ENCODE results near the gene TRMO.

Gene TRMO

DNA sequence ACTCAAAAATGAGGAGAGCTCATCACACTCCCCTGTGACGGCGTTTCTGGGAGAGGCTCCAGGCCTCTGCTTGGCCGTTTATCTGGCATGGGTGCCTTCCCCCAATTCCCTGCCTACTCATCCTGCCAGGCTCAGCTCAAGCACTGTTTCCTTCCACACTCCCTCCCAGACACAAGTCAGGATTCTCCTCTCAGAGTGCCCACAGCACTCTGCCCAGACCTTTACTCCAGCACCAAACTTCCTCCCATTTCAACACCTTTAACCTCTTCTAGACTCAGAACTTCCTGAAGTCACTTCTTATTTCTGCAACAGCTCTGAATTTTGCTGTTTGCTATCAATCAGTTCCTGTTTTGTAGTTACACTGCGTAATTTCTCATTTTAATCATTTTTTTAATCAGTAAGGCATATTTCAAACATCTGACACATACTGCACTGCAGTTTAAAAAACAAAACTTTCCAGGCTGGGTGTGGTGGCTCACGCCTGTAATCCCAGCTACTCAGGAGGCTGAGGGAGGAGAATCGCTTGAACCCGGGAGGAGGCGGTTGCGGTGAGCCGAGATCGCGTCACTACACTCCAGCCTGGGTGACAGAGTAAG, 16.0 kb downstream of the TRMO start:
- in situ Hi-C loops (cut with MboI; ENCODE audit: low sequenced_read_pairs), result loop anchor here (10.0 to 25.0 kb wide), 2 partner anchors 202 to 356 kb away; partner anchors contain the start of gene TBC1D2
- Histone ChIP-seq H3K36me3 (replicated peaks) (peaks cover 17% of the 10 kb centered on the region), H3K27me3 (ENCODE audit: low read depth) (no peaks in the 10 kb centered on the region), H3K4me3 (no peak overlapping the region), H3K9me3 (no peaks in the 10 kb centered on the region), H3K4me1 (no peaks in the 10 kb centered on the region)
- no peak for DNase-seq (ENCODE audit: low spot score in 2 of 2)

DNA sequence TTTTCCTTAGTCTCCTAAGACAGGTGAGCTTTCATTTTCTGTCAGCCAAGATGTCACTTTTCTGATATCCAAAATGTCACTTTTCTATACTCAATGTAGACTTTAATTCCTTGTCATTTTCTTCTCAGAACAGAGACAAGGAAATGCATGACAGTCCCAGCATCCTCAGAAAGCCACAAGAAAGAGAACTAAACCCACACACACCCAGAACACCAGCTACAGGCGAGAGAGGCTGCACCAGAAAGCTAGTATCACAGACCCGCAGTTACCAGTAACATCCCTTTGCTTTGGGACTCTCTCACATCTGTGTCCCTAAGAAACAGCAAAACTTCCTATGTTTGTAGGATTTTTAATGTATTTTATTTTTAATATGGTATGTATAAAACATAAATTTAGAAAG, 17.1 kb downstream of the TRMO start:
- in situ Hi-C loops (cut with MboI; ENCODE audit: low sequenced_read_pairs), result loop anchor here (10.0 to 25.0 kb wide), 2 partner anchors 200 to 357 kb away; partner anchors contain the start of gene TBC1D2
- DNase-seq (ENCODE audit: low spot score in 2 of 2), result no peak
- Histone ChIP-seq H3K27me3 (ENCODE audit: low read depth) (no peaks in the 10 kb centered on the region), H3K9me3 (no peaks in the 10 kb centered on the region), H3K4me1 (no peaks in the 10 kb centered on the region), H3K36me3 (replicated peaks) (peaks cover 11% of the 10 kb centered on the region), H3K4me3 (no peak overlapping the region)

DNA sequence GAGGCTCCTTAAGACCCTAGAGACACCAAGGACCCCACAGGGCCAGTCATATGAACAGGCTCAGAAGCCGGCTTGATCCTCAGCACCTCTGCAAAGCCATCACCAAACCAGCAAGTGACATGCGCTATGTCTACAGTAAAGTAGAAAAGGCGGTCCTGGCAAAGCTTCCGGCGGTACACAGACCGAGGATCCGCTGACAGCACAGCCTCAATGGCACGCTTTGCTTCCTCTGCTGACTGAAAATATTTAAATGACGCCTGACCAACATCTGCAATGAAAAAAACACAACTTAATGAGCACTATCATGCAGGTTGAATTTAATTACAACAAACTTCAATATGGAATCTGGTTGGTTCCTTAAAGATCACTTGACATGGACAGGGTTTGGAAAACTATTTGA, 17.6 kb downstream of the TRMO start:
- no peaks in the 10 kb centered on the region for H3K4me1 ChIP-seq
- no peaks in the 10 kb centered on the region for H3K9me3 ChIP-seq
- no peaks in the 10 kb centered on the region for H3K27me3 ChIP-seq (ENCODE audit: low read depth)
- H3K36me3 ChIP-seq (replicated peaks), result peaks cover 6% of the 10 kb centered on the region
- H3K4me3 ChIP-seq, result no peak overlapping the region
- in situ Hi-C loops (cut with MboI; ENCODE audit: low sequenced_read_pairs), result loop anchor here (10.0 to 25.0 kb wide), 2 partner anchors 200 to 358 kb away; partner anchors contain the start of gene TBC1D2
- DNase-seq (ENCODE audit: low spot score in 2 of 2), result no peak

DNA sequence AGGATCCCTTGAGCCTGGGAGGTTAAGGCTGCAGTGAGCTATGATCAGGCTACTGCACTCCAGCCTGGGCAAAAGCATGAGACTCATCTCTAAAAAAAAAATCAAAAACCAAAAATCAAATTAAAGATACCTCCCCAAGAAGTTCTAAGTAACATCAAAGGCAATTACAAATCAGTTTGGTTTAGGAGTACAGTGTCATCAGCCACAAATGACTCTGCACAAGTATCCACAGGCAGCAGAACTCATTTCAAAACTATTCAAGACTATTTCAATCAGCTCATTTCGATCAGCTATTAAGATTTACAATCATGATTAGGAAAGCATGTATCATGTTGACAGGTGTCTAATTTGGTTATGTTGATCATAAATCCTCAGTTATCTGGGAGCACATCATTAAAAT, 19.1 kb downstream of the TRMO start:
- in situ Hi-C loops (cut with MboI; ENCODE audit: low sequenced_read_pairs), result loop anchor here (10.0 to 25.0 kb wide), 2 partner anchors 198 to 359 kb away; partner anchors contain the start of gene TBC1D2
- Histone ChIP-seq H3K4me3 (no peak overlapping the region), H3K36me3 (replicated peaks) (no peaks in the 10 kb centered on the region), H3K4me1 (no peaks in the 10 kb centered on the region), H3K9me3 (no peaks in the 10 kb centered on the region), H3K27me3 (ENCODE audit: low read depth) (no peaks in the 10 kb centered on the region)
- no peak for DNase-seq (ENCODE audit: low spot score in 2 of 2)

DNA sequence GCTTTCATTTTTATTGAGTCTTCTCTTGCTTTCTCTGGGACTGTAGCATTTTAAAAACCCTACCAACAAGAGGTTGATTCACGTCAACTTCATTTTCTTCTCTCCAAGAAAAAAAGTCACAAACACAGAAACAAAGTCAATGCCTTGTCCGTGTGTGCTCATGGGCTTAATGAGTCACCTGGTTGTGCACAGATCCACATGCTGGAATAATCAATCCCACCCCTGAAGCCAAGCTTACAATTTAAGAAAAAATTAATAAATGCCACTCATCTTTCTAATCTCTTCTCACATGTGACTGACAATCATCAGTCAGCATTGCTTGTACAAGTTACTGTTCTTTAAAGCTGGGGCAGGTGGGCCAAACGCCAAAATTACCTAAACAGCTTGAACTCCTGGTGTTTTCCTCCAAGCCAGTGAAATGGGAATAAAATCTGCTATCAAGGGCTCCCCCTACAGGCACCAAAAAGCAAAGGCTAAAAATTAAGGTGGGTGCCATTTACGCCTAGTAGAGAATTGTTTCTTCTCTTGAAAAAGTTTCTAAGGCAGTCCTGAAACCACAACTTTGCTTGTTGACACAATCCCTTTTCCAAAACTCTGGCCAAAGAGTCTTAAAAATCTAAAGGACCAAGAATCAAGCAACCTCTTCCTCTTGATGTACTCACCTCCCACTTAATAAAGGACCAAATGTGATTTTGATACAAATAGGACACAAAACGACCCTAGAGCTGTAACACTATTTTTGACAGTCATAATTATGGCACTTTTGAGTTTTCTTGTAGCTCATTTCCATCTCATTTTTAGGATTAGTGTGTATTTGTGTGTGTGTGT, 21.3 kb downstream of the TRMO start:
- in situ Hi-C loops (cut with MboI; ENCODE audit: low sequenced_read_pairs), result loop anchor here (10.0 to 25.0 kb wide), 2 partner anchors 196 to 361 kb away; partner anchors contain the start of gene TBC1D2
- Histone ChIP-seq H3K9me3 (no peaks in the 10 kb centered on the region), H3K4me1 (no peaks in the 10 kb centered on the region), H3K36me3 (replicated peaks) (no peaks in the 10 kb centered on the region), H3K4me3 (no peak overlapping the region), H3K27me3 (ENCODE audit: low read depth) (no peaks in the 10 kb centered on the region)
- DNase-seq (ENCODE audit: low spot score in 2 of 2), result peak; percentile 29 to 40

GRCh38 chr9:97900103-97900737, 22.1 kb downstream of the TRMO start:
- Histone ChIP-seq H3K36me3 (replicated peaks) (no peaks in the 10 kb centered on the region), H3K9me3 (no peaks in the 10 kb centered on the region), H3K4me1 (no peaks in the 10 kb centered on the region), H3K4me3 (no peak overlapping the region), H3K27me3 (ENCODE audit: low read depth) (no peaks in the 10 kb centered on the region)
- in situ Hi-C loops (cut with MboI; ENCODE audit: low sequenced_read_pairs), result loop anchor here (10.0 to 25.0 kb wide), 2 partner anchors 195 to 362 kb away; partner anchors contain the start of gene TBC1D2
- no peak for DNase-seq (ENCODE audit: low spot score in 2 of 2)

DNA sequence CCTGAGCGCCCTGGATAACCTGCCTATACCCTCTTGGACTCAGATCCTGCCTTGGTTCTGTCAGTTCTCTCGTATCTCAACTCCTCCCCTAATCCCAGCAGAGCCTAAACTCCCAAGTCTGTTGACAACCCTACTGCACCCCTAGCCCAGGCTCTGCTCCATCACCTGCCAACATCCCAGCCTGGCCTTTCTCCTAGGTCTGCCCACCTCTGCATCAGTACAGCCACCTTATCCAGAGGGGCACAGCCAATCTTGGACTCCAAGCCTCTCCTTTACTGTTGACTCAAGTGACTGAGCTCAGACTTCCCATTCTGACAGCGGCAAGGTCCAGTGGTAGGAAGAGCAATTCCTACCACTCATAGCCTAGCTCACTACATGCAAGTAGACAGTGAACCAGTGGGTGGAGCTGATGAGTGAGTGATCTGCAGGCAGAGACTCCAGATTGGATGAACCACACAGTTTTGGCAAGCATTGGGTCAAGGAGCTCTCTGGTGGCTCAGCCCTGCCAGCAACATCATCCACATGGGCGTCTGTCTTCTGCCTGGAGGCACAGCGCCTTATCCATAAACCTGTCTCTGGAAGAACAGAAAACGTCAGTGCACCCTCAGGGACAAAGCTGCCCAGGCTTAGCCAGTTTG, 26.5 kb downstream of the TRMO start:
- H3K9me3 ChIP-seq, result no peaks in the 10 kb centered on the region
- no peaks in the 10 kb centered on the region for H3K27me3 ChIP-seq (ENCODE audit: low read depth)
- in situ Hi-C loops (cut with MboI; ENCODE audit: low sequenced_read_pairs), result no loop called here
- H3K4me3 ChIP-seq, result no peak overlapping the region
- peak in 1 of 2 experiments; percentile 33 for DNase-seq (ENCODE audit: low spot score in 2 of 2)
- H3K4me1 ChIP-seq, result no peaks in the 10 kb centered on the region
- no peaks in the 10 kb centered on the region for H3K36me3 ChIP-seq (replicated peaks)

GRCh38 chr9:97895211-97895610, 27.1 kb downstream of the TRMO start:
- Histone ChIP-seq H3K4me1 (no peaks in the 10 kb centered on the region), H3K27me3 (ENCODE audit: low read depth) (no peaks in the 10 kb centered on the region), H3K4me3 (no peak overlapping the region), H3K9me3 (no peaks in the 10 kb centered on the region), H3K36me3 (replicated peaks) (no peaks in the 10 kb centered on the region)
- DNase-seq (ENCODE audit: low spot score in 2 of 2), result no peak
- in situ Hi-C loops (cut with MboI; ENCODE audit: low sequenced_read_pairs), result no loop called here

- DNase-seq (ENCODE audit: low spot score in 2 of 2), result no peak
- Histone ChIP-seq H3K36me3 (replicated peaks) (no peaks in the 10 kb centered on the region), H3K9me3 (no peaks in the 10 kb centered on the region), H3K4me3 (no peak overlapping the region), H3K4me1 (no peaks in the 10 kb centered on the region), H3K27me3 (ENCODE audit: low read depth) (no peaks in the 10 kb centered on the region)
- in situ Hi-C loops (cut with MboI; ENCODE audit: low sequenced_read_pairs), result no loop called here
Observed at GRCh38 chr9:97892421-97892820, 29.9 kb downstream of the TRMO start.

DNA sequence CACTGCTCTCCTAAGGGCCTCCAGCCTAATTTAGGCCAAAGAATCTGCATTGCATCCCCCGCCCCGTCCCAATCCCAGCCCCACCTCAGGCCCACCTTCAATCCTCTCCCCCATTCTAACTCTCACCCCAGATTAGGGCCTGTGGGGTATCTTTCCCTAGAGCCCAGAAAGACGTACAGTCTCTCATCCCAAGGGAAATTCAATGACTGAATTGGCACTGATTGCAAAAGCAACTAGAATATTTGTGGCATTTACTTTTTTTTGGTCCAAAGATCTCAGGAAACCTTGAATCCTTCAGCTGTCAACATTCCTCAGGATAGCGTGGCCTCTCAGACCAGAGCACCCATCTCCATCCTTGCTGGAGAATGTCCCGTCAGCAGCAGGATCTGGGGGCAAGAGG, 30.6 kb downstream of the TRMO start:
- H3K4me1 ChIP-seq, result no peaks in the 10 kb centered on the region
- no peak for DNase-seq (ENCODE audit: low spot score in 2 of 2)
- in situ Hi-C loops (cut with MboI; ENCODE audit: low sequenced_read_pairs), result no loop called here
- no peak overlapping the region for H3K4me3 ChIP-seq
- H3K36me3 ChIP-seq (replicated peaks), result no peaks in the 10 kb centered on the region
- no peaks in the 10 kb centered on the region for H3K9me3 ChIP-seq
- no peaks in the 10 kb centered on the region for H3K27me3 ChIP-seq (ENCODE audit: low read depth)

GRCh38 chr9:97889941-97890887, 32.1 kb downstream of the TRMO start:
- H3K9me3 ChIP-seq, result no peaks in the 10 kb centered on the region
- in situ Hi-C loops (cut with MboI; ENCODE audit: low sequenced_read_pairs), result no loop called here
- no peak overlapping the region for H3K4me3 ChIP-seq
- H3K27me3 ChIP-seq (ENCODE audit: low read depth), result no peaks in the 10 kb centered on the region
- peak; percentile 29 to 77 for DNase-seq (ENCODE audit: low spot score in 2 of 2)
- no peaks in the 10 kb centered on the region for H3K4me1 ChIP-seq
- H3K36me3 ChIP-seq (replicated peaks), result no peaks in the 10 kb centered on the region

DNA sequence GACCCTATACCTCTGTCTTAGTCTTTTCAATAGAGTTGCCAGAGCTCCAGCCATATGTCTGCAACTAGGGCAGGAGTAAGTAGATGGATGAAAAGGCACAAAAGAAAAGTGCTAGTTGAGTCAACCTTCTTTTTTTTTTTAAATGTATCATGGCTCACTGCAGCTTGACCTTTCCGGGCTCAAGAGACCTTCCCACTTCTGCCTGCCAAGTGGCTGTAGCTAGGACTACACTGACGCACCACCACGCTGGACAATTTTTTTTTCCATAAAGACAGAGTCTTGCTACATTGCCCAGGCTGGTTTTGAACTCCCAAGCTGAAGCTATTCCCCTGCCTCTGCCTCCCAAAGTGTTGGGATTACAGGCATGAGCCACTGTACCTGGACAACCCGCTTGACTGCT, 42.0 kb downstream of the TRMO start:
- H3K4me3 ChIP-seq, result no peak overlapping the region
- in situ Hi-C loops (cut with MboI; ENCODE audit: low sequenced_read_pairs), result no loop called here
- no peak for DNase-seq (ENCODE audit: low spot score in 2 of 2)
- H3K27me3 ChIP-seq (ENCODE audit: low read depth), result peaks cover 6% of the 10 kb centered on the region; the same call in 1 of the 2 replicates
- no peaks in the 10 kb centered on the region for H3K36me3 ChIP-seq (replicated peaks)
- H3K4me1 ChIP-seq, result no peaks in the 10 kb centered on the region
- H3K9me3 ChIP-seq, result no peaks in the 10 kb centered on the region

- Histone ChIP-seq H3K4me1 (no peaks in the 10 kb centered on the region), H3K36me3 (replicated peaks) (no peaks in the 10 kb centered on the region), H3K4me3 (no peak overlapping the region), H3K9me3 (no peaks in the 10 kb centered on the region), H3K27me3 (ENCODE audit: low read depth) (peaks cover 6% of the 10 kb centered on the region; the same call in 1 of the 2 replicates)
- no peak for DNase-seq (ENCODE audit: low spot score in 2 of 2)
- in situ Hi-C loops (cut with MboI; ENCODE audit: low sequenced_read_pairs), result no loop called here
Observed at GRCh38 chr9:97876061-97876460, 46.2 kb downstream of the TRMO start.

All from HAP-1 (cell line).